OCI-LY7 (cell line): Measurements from ENCODE around the gene EPB41L2. TPM values are rescaled to one million over a fixed set of nuclear protein-coding genes. Genes with fewer than 3 reads are reported as not detected.

Experiments used
- BruUV-seq: library from RNA; stranded (reverse); fragments of 400-500 nt; replicated peaks from 2 replicates; lab custom pipeline; 2021; lab: Mats Ljungman, UMichigan
- CTCF ChIA-PET: fragments of 300-600 bp; sonication (Branson Sonifier 250); formaldehyde crosslinking; loops from one replicate; lab custom pipeline; 2022; ENCODE audit warnings: antibody characterized with exemption; ENCODE audit not compliant: unreplicated experiment; lab: Charles Lee
- POLR2A ChIA-PET: fragments of 300-600 bp; sonication (Branson Sonifier 250); formaldehyde crosslinking; loops from one replicate; lab custom pipeline; 2022; ENCODE audit warnings: antibody characterized with exemption; lab: Charles Lee
- DNase-seq: peaks from one replicate; pipeline ENCODE4 v3.0.0-alpha.2; 2015; ENCODE audit warnings: low spot score
- H2AFZ ChIP-seq: fragments of 200-600 bp; sonication (generic), shearing (Covaris generic); 2 replicates; pipeline ENCODE4 v1.6.1; 2014; ENCODE audit warnings: mild to moderate bottlenecking, antibody characterized with exemption, low read length, moderate library complexity
- H3K27ac ChIP-seq: fragments of 200-600 bp; sonication (generic); 2 replicates; pipeline ENCODE4 v1.5.1; 2014; ENCODE audit warnings: mixed run types, low read depth, mild to moderate bottlenecking, moderate library complexity, low read length, inconsistent platforms; ENCODE audit not compliant: poor library complexity, severe bottlenecking
- H3K36me3 ChIP-seq: fragments of 200-600 bp; sonication (generic); 2 replicates; pipeline ENCODE4 v1.6.1; 2014; ENCODE audit warnings: mild to moderate bottlenecking, antibody characterized with exemption, low read length, moderate library complexity, mixed read lengths; ENCODE audit not compliant: insufficient read depth
- H3K4me1 ChIP-seq: fragments of 200-600 bp; sonication (generic); 2 replicates; pipeline ENCODE4 v1.5.1; 2014; ENCODE audit warnings: mild to moderate bottlenecking, low read length; ENCODE audit not compliant: insufficient read depth, poor library complexity, severe bottlenecking
- H3K4me2 ChIP-seq: fragments of 200-600 bp; sonication (generic); 2 replicates; pipeline ENCODE4 v1.6.1; 2014; ENCODE audit warnings: mild to moderate bottlenecking, low read length
- H3K4me3 ChIP-seq: fragments of 200-600 bp; sonication (generic); 2 replicates; pipeline ENCODE4 v1.5.1; 2014; ENCODE audit warnings: mild to moderate bottlenecking, low read depth, low read length; ENCODE audit not compliant: poor library complexity, severe bottlenecking
- H3K79me2 ChIP-seq: fragments of 200-600 bp; sonication (generic); 2 replicates; pipeline ENCODE4 v1.6.1; 2016; ENCODE audit warnings: low read depth, mild to moderate bottlenecking, low read length, moderate library complexity, mixed read lengths; ENCODE audit not compliant: insufficient read depth
- H3K9me2 ChIP-seq: fragments of 200-600 bp; sonication (generic); 2 replicates; pipeline ENCODE4 v1.6.1; 2016; ENCODE audit warnings: mild to moderate bottlenecking, low read length, mixed read lengths; ENCODE audit not compliant: insufficient read depth
- H3K9me3 ChIP-seq: fragments of 200-600 bp; sonication (generic); 2 replicates; pipeline ENCODE4 v1.6.1; 2014; ENCODE audit warnings: mild to moderate bottlenecking, mixed run types, low read length, mixed read lengths
- H4K20me1 ChIP-seq: fragments of 200-600 bp; sonication (generic); 2 replicates; pipeline ENCODE4 v1.6.1; 2014; ENCODE audit warnings: mild to moderate bottlenecking, antibody characterized with exemption, low read length, moderate library complexity, mixed read lengths; ENCODE audit not compliant: insufficient read depth
- EZH2phosphoT487 ChIP-seq: fragments of 200-600 bp; sonication (generic); IDR thresholded peaks from 2 replicates; pipeline ENCODE4 v1.6.1; 2018; ENCODE audit warnings: low read depth, borderline replicate concordance, mild to moderate bottlenecking, mixed run types, antibody characterized with exemption, low read length, moderate library complexity, mixed read lengths
- intact Hi-C: fragments of 100-400 bp; cut with micrococcal nuclease; formaldehyde crosslinking; loops from one replicate; pipeline ENCODE4 v1.10.0; 2022; ENCODE audit not compliant: unreplicated experiment
- total RNA-seq, 2 experiments: library from RNA; depleted of rRNA in 1 of 2; stranded (reverse); fragments of >200 nt in 1 of 2; shearing (Covaris generic) in 1 of 2; gene quantifications; 2 replicates each; pipeline ENCODE4 v1.2.3, GENCODE V29; 2014 to 2022
- TF ChIP-seq, protein P1 (sequence below): fragments of 200-600 bp; sonication (generic); conservative IDR thresholded peaks from 2 replicates; pipeline ENCODE4 v1.5.1; 2014; ENCODE audit warnings: mild to moderate bottlenecking, antibody characterized with exemption, low read length, moderate library complexity, mixed read lengths

The EPB41L2 gene
- total RNA-seq, 2 experiments from 2014 or later: 36.7 to 138 TPM

DNA sequence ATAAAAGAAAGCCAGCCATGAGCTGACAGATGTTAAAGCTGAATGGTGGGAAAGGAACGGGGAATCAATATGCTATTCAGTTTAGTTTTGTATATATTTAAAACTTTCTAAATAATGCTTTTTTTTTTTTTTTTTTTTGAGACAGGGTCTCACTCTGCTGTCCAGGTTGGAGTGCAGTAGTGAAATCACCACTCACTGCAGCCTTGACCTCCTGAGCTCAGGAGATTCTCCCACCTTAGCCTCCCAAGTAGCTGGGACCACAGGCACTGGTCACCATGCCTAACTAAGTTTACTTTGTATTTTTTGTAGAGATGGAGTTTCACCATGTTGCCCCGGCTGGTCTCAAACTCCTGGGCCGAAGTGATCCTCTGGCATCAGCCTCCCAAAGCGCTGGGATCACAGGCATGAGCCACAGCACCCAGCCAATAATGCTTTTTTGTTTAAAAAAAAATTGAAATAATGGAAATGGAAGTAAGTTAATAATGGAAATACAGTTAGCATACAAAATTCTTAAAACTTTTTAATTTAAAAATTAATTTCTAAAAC is 19.1 kb downstream of the EPB41L2 start:
- Histone ChIP-seq H4K20me1 (peaks cover 5% of the 10 kb centered on the region; the same call in 1 of the 2 replicates), H3K27ac (no peak overlapping the region), H3K4me1 (no peaks in the 10 kb centered on the region), H3K4me3 (no peak overlapping the region), H3K36me3 (no peaks in the 10 kb centered on the region), H3K4me2 (no peak overlapping the region), H3K9me2 (no peaks in the 10 kb centered on the region), H3K9me3 (no peaks in the 10 kb centered on the region), H2AFZ (no peak overlapping the region), H3K79me2 (peaks cover 60% of the 10 kb centered on the region)
- ChIA-PET CTCF (no interaction called here), POLR2A (interaction anchor here (0.7 to 1.2 kb wide), 3 partner anchors 10 to 110 kb away, joined by 3 to 4 read pairs (median 4); no protein-coding TSS in a partner anchor)
- intact Hi-C loops: no loop called here
- no peak for DNase-seq
- no peak for TF ChIP-seq EZH2phosphoT487
- TF ChIP-seq, protein P1, sequence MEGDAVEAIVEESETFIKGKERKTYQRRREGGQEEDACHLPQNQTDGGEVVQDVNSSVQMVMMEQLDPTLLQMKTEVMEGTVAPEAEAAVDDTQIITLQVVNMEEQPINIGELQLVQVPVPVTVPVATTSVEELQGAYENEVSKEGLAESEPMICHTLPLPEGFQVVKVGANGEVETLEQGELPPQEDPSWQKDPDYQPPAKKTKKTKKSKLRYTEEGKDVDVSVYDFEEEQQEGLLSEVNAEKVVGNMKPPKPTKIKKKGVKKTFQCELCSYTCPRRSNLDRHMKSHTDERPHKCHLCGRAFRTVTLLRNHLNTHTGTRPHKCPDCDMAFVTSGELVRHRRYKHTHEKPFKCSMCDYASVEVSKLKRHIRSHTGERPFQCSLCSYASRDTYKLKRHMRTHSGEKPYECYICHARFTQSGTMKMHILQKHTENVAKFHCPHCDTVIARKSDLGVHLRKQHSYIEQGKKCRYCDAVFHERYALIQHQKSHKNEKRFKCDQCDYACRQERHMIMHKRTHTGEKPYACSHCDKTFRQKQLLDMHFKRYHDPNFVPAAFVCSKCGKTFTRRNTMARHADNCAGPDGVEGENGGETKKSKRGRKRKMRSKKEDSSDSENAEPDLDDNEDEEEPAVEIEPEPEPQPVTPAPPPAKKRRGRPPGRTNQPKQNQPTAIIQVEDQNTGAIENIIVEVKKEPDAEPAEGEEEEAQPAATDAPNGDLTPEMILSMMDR: no peak
- BruUV-seq: no TSS peak

DNA sequence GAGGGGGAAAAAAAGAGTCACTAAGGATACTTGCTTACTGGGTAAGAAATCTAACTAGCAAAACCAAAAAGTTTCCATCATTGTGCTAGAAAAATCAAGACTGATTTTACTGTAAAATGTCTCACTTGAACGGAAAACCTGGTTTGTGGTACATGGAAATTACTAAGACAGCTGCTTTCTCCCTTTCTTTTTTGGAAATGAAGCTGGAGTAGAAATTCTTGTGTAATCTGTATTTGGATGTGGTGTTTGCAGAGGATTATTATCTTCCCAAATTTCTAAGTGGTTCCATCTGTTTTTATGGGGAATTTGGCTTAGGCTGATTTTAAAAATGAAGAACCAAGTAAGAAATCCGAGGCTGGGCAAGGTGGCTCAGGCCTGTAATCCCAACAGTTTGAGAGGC is 20.4 kb downstream of the EPB41L2 start:
- no peaks in the 10 kb centered on the region for H3K36me3 ChIP-seq
- H3K79me2 ChIP-seq: peaks cover 66% of the 10 kb centered on the region
- no peaks in the 10 kb centered on the region for H3K9me3 ChIP-seq
- H4K20me1 ChIP-seq: peaks cover 5% of the 10 kb centered on the region; the same call in 1 of the 2 replicates
- H3K9me2 ChIP-seq: no peaks in the 10 kb centered on the region
- H3K4me3 ChIP-seq: no peak overlapping the region
- TF ChIP-seq EZH2phosphoT487: no peak
- TF ChIP-seq, protein P1: no peak
- DNase-seq: no peak
- no peak overlapping the region for H2AFZ ChIP-seq
- intact Hi-C loops: no loop called here
- no peak overlapping the region for H3K27ac ChIP-seq
- H3K4me2 ChIP-seq: no peak overlapping the region
- ChIA-PET POLR2A (no interaction called here), CTCF (no interaction called here)
- H3K4me1 ChIP-seq: no peaks in the 10 kb centered on the region
- BruUV-seq: no TSS peak

DNA sequence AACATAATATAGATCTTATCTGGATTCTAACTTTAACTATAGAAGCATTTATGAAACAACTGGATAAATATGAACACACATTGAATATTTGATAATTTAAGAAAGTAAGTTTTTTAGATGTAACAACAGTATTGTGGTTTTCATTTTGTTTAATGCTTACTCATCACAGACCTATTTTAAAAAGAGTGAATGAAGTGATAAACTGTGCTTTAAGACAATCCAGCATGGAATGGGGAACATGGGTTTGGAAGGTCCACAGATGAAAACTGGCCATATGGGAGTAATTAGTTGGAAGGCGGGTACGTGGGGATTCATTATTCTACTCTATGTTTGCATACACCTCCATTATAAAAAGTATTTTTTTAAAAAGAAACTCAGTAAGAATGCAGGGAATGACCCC is 21.2 kb downstream of the EPB41L2 start:
- ChIA-PET POLR2A (no interaction called here), CTCF (no interaction called here)
- Histone ChIP-seq H3K27ac (no peak overlapping the region), H3K36me3 (no peaks in the 10 kb centered on the region), H4K20me1 (peaks cover 5% of the 10 kb centered on the region; the same call in 1 of the 2 replicates), H3K4me2 (no peak overlapping the region), H3K9me2 (no peaks in the 10 kb centered on the region), H3K79me2 (peaks cover 62% of the 10 kb centered on the region), H3K9me3 (no peaks in the 10 kb centered on the region), H3K4me3 (no peak overlapping the region), H2AFZ (no peak overlapping the region), H3K4me1 (no peaks in the 10 kb centered on the region)
- intact Hi-C loops: no loop called here
- no peak for DNase-seq
- TF ChIP-seq, protein P1: no peak
- TF ChIP-seq EZH2phosphoT487: no peak
- BruUV-seq: no TSS peak
